ENCODE results near the gene PLA2G12B.

PLA2G12B gene

DNA sequence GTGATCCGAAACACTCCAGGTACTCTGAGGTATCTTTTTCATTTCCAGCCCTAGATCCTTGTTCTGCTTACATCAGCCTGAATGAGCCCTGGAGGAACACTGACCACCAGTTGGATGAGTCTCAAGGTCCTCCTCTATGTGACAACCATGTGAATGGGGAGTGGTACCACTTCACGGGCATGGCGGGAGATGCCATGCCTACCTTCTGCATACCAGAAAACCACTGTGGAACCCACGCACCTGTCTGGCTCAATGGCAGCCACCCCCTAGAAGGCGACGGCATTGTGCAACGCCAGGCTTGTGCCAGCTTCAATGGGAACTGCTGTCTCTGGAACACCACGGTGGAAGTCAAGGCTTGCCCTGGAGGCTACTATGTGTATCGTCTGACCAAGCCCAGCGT is 56.0 kb downstream of the PLA2G12B start:
- Histone ChIP-seq H3K4me3 (ENCODE audit: low read length in 2 of 2) (no peak overlapping the region), H2BK5ac (ENCODE audit: low read length) (no peak overlapping the region), H2BK120ac (ENCODE audit: low read depth, low read length) (no peak overlapping the region), H3K79me1 (ENCODE audit: low read depth, low read length) (no peaks in the 10 kb centered on the region), H2BK15ac (ENCODE audit: low read length) (no peak overlapping the region), H2AFZ (ENCODE audit: low read length) (no peak overlapping the region), H2AK5ac (ENCODE audit: low read depth, low read length) (no peak overlapping the region), H3K4me2 (ENCODE audit: insufficient read depth, low read length, poor library complexity, severe bottlenecking) (no peak overlapping the region), H3K4me1 (ENCODE audit: control insufficient read depth in 2 of 2, insufficient read depth in 1 of 2, low read depth in 1 of 2, low read length in 2 of 2) (no peaks in the 10 kb centered on the region), H3K4ac (ENCODE audit: low read length) (no peak overlapping the region), H3K9me3 (replicated peaks in 1 of 2; ENCODE audit: control insufficient read depth in 2 of 2, insufficient read depth in 1 of 2, low read depth in 1 of 2, low read length in 2 of 2) (no peaks in the 10 kb centered on the region), H3K18ac (ENCODE audit: low read length) (no peak overlapping the region), H3K27ac (replicated peaks; ENCODE audit: low read length) (no peak overlapping the region), H3K27me3 (ENCODE audit: control insufficient read depth in 3 of 3, insufficient read depth in 3 of 3, low read depth in 1 of 3, low read length in 3 of 3) (peaks cover 0 to 5% (median 0%) of the 10 kb centered on the region in 3 experiments), H2BK12ac (ENCODE audit: low read length) (no peak overlapping the region), H4K91ac (ENCODE audit: low read depth, low read length, poor library complexity) (no peak overlapping the region), H3K14ac (ENCODE audit: low read length) (no peak overlapping the region), H3K9ac (ENCODE audit: low read depth, low read length, poor library complexity) (no peak overlapping the region), H3K23ac (ENCODE audit: low read depth, low read length, poor library complexity) (peak overlapping the region; percentile 8), H3K36me3 (replicated peaks in 1 of 2; ENCODE audit: control insufficient read depth in 2 of 2, insufficient read depth in 2 of 2, low read length in 2 of 2) (no peaks in the 10 kb centered on the region), H4K8ac (ENCODE audit: low read depth, low read length) (no peak overlapping the region)
- WGBS, 2 donors (ENCODE audit: extremely low coverage in 2 of 2, insufficient read length in 2 of 2, insufficient replicate concordance in 1 of 2) = no CpG with 5 or more reads among the region's 10 CpGs
- no peak for DNase-seq (ENCODE audit: low spot score)

- H2BK12ac ChIP-seq (ENCODE audit: low read length) = no peak overlapping the region
- H2AK5ac ChIP-seq (ENCODE audit: low read depth, low read length) = no peak overlapping the region
- H4K8ac ChIP-seq (ENCODE audit: low read depth, low read length) = no peak overlapping the region
- H3K23ac ChIP-seq (ENCODE audit: low read depth, low read length, poor library complexity) = no peak overlapping the region
- H3K9ac ChIP-seq (ENCODE audit: low read depth, low read length, poor library complexity) = no peak overlapping the region
- no peak overlapping the region for H3K14ac ChIP-seq (ENCODE audit: low read length)
- no peak overlapping the region for H3K4ac ChIP-seq (ENCODE audit: low read length)
- no peak overlapping the region for H4K91ac ChIP-seq (ENCODE audit: low read depth, low read length, poor library complexity)
- H3K36me3 ChIP-seq (replicated peaks in 1 of 2; ENCODE audit: control insufficient read depth in 2 of 2, insufficient read depth in 2 of 2, low read length in 2 of 2) = no peaks in the 10 kb centered on the region
- no peak overlapping the region for H3K4me3 ChIP-seq (ENCODE audit: low read length in 2 of 2)
- no peaks in the 10 kb centered on the region for H3K9me3 ChIP-seq (replicated peaks in 1 of 2; ENCODE audit: control insufficient read depth in 2 of 2, insufficient read depth in 1 of 2, low read depth in 1 of 2, low read length in 2 of 2)
- H3K27me3 ChIP-seq (ENCODE audit: control insufficient read depth in 3 of 3, insufficient read depth in 3 of 3, low read depth in 1 of 3, low read length in 3 of 3) = peaks cover 0 to 5% (median 0%) of the 10 kb centered on the region in 3 experiments
- H2BK120ac ChIP-seq (ENCODE audit: low read depth, low read length) = no peak overlapping the region
- no peak overlapping the region for H3K4me2 ChIP-seq (ENCODE audit: insufficient read depth, low read length, poor library complexity, severe bottlenecking)
- H2AFZ ChIP-seq (ENCODE audit: low read length) = peak overlapping the region; percentile 29
- no peak overlapping the region for H2BK5ac ChIP-seq (ENCODE audit: low read length)
- H2BK15ac ChIP-seq (ENCODE audit: low read length) = no peak overlapping the region
- no peak for DNase-seq (ENCODE audit: low spot score)
- 100% methylated on average over 1 of the region's 11 CpGs for WGBS, 2 donors (ENCODE audit: extremely low coverage in 2 of 2, insufficient read length in 2 of 2, insufficient replicate concordance in 1 of 2)
- no peak overlapping the region for H3K27ac ChIP-seq (replicated peaks; ENCODE audit: low read length)
- peaks cover 0 to 2% of the 10 kb centered on the region in 2 donors for H3K4me1 ChIP-seq (ENCODE audit: control insufficient read depth in 2 of 2, insufficient read depth in 1 of 2, low read depth in 1 of 2, low read length in 2 of 2)
- no peaks in the 10 kb centered on the region for H3K79me1 ChIP-seq (ENCODE audit: low read depth, low read length)
- peak overlapping the region; percentile 7 for H3K18ac ChIP-seq (ENCODE audit: low read length)
Observed at GRCh38 chr10:72895236-72895850, 59.3 kb downstream of the PLA2G12B start.

- WGBS, 2 donors (ENCODE audit: extremely low coverage in 2 of 2, insufficient read length in 2 of 2, insufficient replicate concordance in 1 of 2) = no CpG with 5 or more reads among the region's 4 CpGs
- DNase-seq (ENCODE audit: low spot score) = no peak
- Histone ChIP-seq H3K4ac (ENCODE audit: low read length) (no peak within 1 kb of the TSS), H3K27ac (replicated peaks; ENCODE audit: low read length) (no peak within 1 kb of the TSS), H3K36me3 (replicated peaks in 1 of 2; ENCODE audit: control insufficient read depth in 2 of 2, insufficient read depth in 2 of 2, low read length in 2 of 2) (peaks cover 0 to 3% of the 10 kb centered on the region in 2 donors), H2BK15ac (ENCODE audit: low read length) (no peak within 1 kb of the TSS), H2BK12ac (ENCODE audit: low read length) (no peak within 1 kb of the TSS), H2AFZ (ENCODE audit: low read length) (peak within 1 kb of the TSS; percentile 1), H3K27me3 (ENCODE audit: control insufficient read depth in 3 of 3, insufficient read depth in 3 of 3, low read depth in 1 of 3, low read length in 3 of 3) (peaks cover 0 to 5% (median 0%) of the 10 kb centered on the region in 3 experiments), H3K9me3 (replicated peaks in 1 of 2; ENCODE audit: control insufficient read depth in 2 of 2, insufficient read depth in 1 of 2, low read depth in 1 of 2, low read length in 2 of 2) (no peaks in the 10 kb centered on the region), H4K91ac (ENCODE audit: low read depth, low read length, poor library complexity) (no peak within 1 kb of the TSS), H2BK5ac (ENCODE audit: low read length) (no peak within 1 kb of the TSS), H4K8ac (ENCODE audit: low read depth, low read length) (no peak within 1 kb of the TSS), H3K4me1 (ENCODE audit: control insufficient read depth in 2 of 2, insufficient read depth in 1 of 2, low read depth in 1 of 2, low read length in 2 of 2) (peaks cover 0 to 2% of the 10 kb centered on the region in 2 donors), H3K4me3 (ENCODE audit: low read length in 2 of 2) (no peak within 1 kb of the TSS), H3K18ac (ENCODE audit: low read length) (no peak within 1 kb of the TSS), H3K9ac (ENCODE audit: low read depth, low read length, poor library complexity) (no peak within 1 kb of the TSS), H3K79me1 (ENCODE audit: low read depth, low read length) (no peaks in the 10 kb centered on the region), H2BK120ac (ENCODE audit: low read depth, low read length) (no peak within 1 kb of the TSS), H2AK5ac (ENCODE audit: low read depth, low read length) (no peak within 1 kb of the TSS), H3K4me2 (ENCODE audit: insufficient read depth, low read length, poor library complexity, severe bottlenecking) (no peak within 1 kb of the TSS), H3K23ac (ENCODE audit: low read depth, low read length, poor library complexity) (no peak within 1 kb of the TSS), H3K14ac (ENCODE audit: low read length) (no peak within 1 kb of the TSS)
Observed at GRCh38 chr10:72893136-72893798, 61.3 kb downstream of the PLA2G12B start, which contains the start of gene OIT3. Gene OIT3, plus strand, starts transcription at chr10:72893739. Its CDS starts 60 bp downstream, at chr10:72893799.

DNA sequence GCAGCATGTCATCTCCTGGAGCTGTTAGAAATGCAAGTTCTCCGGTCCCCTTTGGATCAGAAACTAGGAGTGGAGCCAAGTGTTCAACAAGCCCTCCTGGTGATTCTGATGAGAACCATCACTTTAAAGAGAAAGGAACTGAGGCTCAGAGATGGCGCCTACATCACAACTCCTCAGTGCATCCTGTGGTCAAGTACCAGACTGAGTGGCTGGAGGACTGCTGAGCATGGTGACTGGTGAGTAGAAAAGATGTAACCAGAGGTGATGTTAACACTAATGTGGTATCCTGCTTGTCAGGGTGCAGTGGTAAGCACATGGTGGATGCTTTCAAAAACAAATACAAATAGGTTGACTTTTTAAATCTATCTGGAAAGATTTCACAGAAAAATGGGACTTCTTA is 64.5 kb downstream of the PLA2G12B start:
- Histone ChIP-seq H3K23ac (ENCODE audit: low read depth, low read length, poor library complexity) (no peak overlapping the region), H3K4ac (ENCODE audit: low read length) (no peak overlapping the region), H3K14ac (ENCODE audit: low read length) (no peak overlapping the region), H3K79me1 (ENCODE audit: low read depth, low read length) (no peaks in the 10 kb centered on the region), H4K91ac (ENCODE audit: low read depth, low read length, poor library complexity) (no peak overlapping the region), H3K9me3 (replicated peaks in 1 of 2; ENCODE audit: control insufficient read depth in 2 of 2, insufficient read depth in 1 of 2, low read depth in 1 of 2, low read length in 2 of 2) (no peaks in the 10 kb centered on the region), H2BK15ac (ENCODE audit: low read length) (no peak overlapping the region), H3K4me3 (ENCODE audit: low read length in 2 of 2) (no peak overlapping the region), H3K9ac (ENCODE audit: low read depth, low read length, poor library complexity) (no peak overlapping the region), H3K27me3 (ENCODE audit: control insufficient read depth in 3 of 3, insufficient read depth in 3 of 3, low read depth in 1 of 3, low read length in 3 of 3) (no peaks in the 10 kb centered on the region), H2BK12ac (ENCODE audit: low read length) (no peak overlapping the region), H3K4me1 (ENCODE audit: control insufficient read depth in 2 of 2, insufficient read depth in 1 of 2, low read depth in 1 of 2, low read length in 2 of 2) (peaks cover 9 to 12% of the 10 kb centered on the region in 2 donors), H2BK120ac (ENCODE audit: low read depth, low read length) (no peak overlapping the region), H3K4me2 (ENCODE audit: insufficient read depth, low read length, poor library complexity, severe bottlenecking) (no peak overlapping the region), H2BK5ac (ENCODE audit: low read length) (no peak overlapping the region), H3K18ac (ENCODE audit: low read length) (no peak overlapping the region), H3K36me3 (replicated peaks in 1 of 2; ENCODE audit: control insufficient read depth in 2 of 2, insufficient read depth in 2 of 2, low read length in 2 of 2) (peaks cover 0 to 18% of the 10 kb centered on the region in 2 donors), H2AFZ (ENCODE audit: low read length) (no peak overlapping the region), H3K27ac (replicated peaks; ENCODE audit: low read length) (no peak overlapping the region), H4K8ac (ENCODE audit: low read depth, low read length) (no peak overlapping the region), H2AK5ac (ENCODE audit: low read depth, low read length) (no peak overlapping the region)
- DNase-seq (ENCODE audit: low spot score) = no peak
- no CpG with 5 or more reads among the region's 2 CpGs for WGBS, 2 donors (ENCODE audit: extremely low coverage in 2 of 2, insufficient read length in 2 of 2, insufficient replicate concordance in 1 of 2)

Measured in neuronal stem cell (in vitro differentiated cells).